Measurements from ENCODE around the gene EIPR1.

Gene EIPR1

DNA sequence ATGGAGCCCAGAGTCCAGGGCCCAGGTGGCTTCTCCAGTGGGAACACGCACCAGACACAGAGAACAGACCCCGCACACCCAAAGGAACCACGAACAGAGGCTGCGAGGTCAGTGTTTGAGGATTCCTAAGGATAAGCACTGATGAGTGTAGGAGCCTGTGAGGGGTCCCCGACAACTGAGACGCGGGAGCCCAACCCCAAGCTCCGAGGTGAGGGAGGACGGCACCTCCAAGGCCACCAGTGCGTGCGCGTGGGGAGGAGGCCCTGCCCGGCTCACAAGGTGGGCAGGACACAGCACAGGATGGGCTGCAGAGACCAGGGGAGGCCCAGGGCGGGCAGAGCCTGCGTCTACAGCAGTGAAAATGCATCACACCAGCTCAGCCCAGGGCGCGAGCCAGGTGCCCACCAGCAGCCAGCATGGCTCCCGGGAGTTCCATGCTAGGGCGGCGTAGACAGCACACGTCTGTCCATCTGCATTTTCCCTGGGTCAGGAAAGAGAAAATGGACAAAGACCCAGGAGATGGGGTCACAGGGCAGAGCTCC is 189.1 kb downstream of the EIPR1 start:
- DNase-seq (ENCODE audit: insufficient read length, low spot score) (no peak), FAIRE-seq (no peak)
- TF ChIP-seq CTCF (IDR thresholded peaks at IDR 0.05; ENCODE audit: insufficient read depth, missing control alignments), result no peak

DNA sequence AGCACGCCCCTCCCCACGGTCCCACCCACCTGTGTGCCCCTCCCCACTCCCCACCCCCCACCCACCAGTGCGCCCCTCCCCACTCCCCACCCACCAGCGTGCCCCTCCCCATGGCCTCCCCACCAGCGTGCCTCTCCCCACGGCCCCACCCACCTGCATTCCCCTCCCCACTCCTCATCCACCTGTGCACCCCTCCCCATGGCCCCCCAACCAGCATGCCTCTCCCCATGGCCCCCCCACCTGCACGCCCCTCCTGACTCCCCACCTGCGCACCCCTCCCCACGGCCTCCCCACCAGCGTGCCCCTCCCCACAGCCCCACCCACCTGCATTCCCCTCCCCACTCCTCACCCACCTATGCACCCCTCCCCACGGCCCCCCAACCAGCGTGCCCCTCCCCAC is 190.2 kb downstream of the EIPR1 start:
- DNase-seq (ENCODE audit: insufficient read length, low spot score) (no peak), FAIRE-seq (no peak)

GRCh38 chr2:3186766-3187165 is 190.9 kb downstream of the EIPR1 start:
- DNase-seq (ENCODE audit: insufficient read length, low spot score), result no peak
- TF ChIP-seq CTCF (IDR thresholded peaks at IDR 0.05; ENCODE audit: insufficient read depth, missing control alignments), result no peak
- no peak for FAIRE-seq

More for the DNA sequence above, 190.2 kb downstream of the EIPR1 start:
- no peak for TF ChIP-seq CTCF (IDR thresholded peaks at IDR 0.05; ENCODE audit: insufficient read depth, missing control alignments)

DNA sequence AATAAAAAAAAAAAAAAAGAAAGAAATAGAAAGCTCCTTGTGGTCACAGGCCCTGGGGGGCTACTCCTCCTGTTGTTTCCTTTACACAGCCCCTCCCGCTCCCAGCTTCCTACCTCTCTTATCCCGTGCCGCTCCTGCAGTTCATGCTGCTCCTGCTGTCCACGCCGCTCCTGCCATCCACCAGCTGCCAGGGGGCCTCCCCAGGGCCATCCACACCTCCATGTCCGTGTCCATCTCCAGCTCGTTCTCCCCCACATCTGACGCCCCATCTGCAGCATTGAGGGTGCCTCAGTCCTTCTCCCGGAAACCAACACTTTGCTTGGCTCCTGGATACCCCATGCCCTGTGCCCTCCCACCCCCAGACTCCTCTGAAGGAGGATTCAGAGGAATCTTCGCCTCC is 191.7 kb downstream of the EIPR1 start:
- no peak for FAIRE-seq
- DNase-seq (ENCODE audit: insufficient read length, low spot score), result no peak
- TF ChIP-seq CTCF (IDR thresholded peaks at IDR 0.05; ENCODE audit: insufficient read depth, missing control alignments), result no peak

DNA sequence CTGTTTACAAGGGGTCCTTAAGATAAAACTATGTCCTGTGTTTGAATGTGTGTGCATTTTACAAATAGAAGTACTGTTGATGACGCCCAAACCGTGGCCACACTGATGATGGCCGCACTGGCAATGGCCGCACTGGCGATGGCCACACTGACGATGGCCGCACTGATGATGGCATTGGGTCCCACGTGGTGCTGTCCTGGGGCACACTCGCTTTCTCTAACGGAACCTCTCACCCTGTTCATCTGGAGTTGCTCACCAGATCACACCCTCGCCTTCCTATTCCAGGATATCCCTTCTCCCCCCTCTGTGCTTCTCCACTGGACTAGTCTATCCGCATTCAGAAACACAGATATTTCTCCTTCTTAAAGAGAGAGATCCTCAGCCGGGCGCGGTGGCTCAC is 192.4 kb downstream of the EIPR1 start:
- DNase-seq (ENCODE audit: insufficient read length, low spot score) (no peak), FAIRE-seq (no peak)
- no peak for TF ChIP-seq CTCF (IDR thresholded peaks at IDR 0.05; ENCODE audit: insufficient read depth, missing control alignments)

GRCh38 chr2:3184167-3184566 is 193.5 kb downstream of the EIPR1 start:
- FAIRE-seq (no peak), DNase-seq (ENCODE audit: insufficient read length, low spot score) (no peak)
- TF ChIP-seq CTCF (IDR thresholded peaks at IDR 0.05; ENCODE audit: insufficient read depth, missing control alignments), result no peak

- DNase-seq (ENCODE audit: insufficient read length, low spot score), result no peak
- no peak for TF ChIP-seq CTCF (IDR thresholded peaks at IDR 0.05; ENCODE audit: insufficient read depth, missing control alignments)
- no peak for FAIRE-seq
Observed at GRCh38 chr2:3183766-3184165, 193.9 kb downstream of the EIPR1 start.

All from D721Med (cell line).